Fibroblast of villous mesenchyme (primary cell): ENCODE results near the gene RTL10. TPM values are rescaled to one million over a fixed set of nuclear protein-coding genes. Genes with fewer than 3 reads are reported as not detected.
"Not testable (repeated sequence)": the region's sequence is repeated elsewhere in the genome, so short reads cannot be mapped to it uniquely, and the experiment has no call there.

Experiments used
- DNase-seq: peaks from one replicate; pipeline ENCODE4 v3.0.0-alpha.2; 2010; ENCODE audit warnings: low read depth
- H3K4me3 ChIP-seq: 2 replicates; pipeline ENCODE4 v1.5.1; 2011; ENCODE audit warnings: low read depth, mild to moderate bottlenecking, low read length
- CTCF ChIP-seq: IDR thresholded peaks from 2 replicates; pipeline ENCODE4 v1.5.1; 2012; ENCODE audit warnings: low read depth, mild to moderate bottlenecking, low read length; ENCODE audit not compliant: insufficient read depth
- total RNA-seq: library from RNA; depleted of rRNA; stranded (reverse); fragments of >200 nt; gene quantifications from 2 replicates; pipeline ENCODE4 v1.2.3, GENCODE V29; 2012

RTL10 gene
- total RNA-seq, 1 donor, result 15.1 TPM

DNA sequence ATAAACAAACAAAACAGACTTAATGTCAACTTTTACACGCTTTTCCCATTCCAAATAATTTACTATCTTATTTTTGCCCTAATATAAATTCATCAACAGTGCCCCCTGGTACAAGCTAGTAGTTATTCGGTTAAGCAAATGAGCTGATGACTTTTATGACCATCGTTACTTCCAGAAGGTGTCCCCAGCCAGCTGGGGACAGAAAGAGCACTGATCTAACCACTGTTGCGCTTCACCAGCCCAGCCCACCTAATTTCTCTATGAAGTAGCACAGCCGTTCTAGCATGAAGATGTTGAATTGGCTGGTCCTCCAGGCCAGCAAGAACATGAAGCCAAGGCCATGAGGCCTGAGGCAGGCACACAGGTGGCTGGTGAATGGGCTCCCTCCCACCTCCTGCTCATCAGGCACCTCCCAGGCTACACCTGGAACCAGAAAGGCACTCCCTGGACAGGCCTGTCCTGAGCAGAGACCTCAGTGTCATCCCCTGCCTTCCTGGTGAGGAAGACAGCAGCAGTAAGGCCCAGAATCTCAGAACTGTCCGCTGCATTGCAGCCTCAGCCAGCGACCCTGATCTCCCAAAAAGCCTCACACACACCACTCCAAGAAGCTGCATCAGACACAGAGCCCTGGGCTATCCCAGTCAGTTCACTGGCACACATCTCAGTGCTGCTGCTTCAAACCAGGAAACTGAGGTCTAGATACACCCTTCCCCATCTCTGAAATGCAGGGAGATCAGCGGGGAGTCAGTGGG, 12.9 kb downstream of the RTL10 start:
- no peak for DNase-seq
- no peak for TF ChIP-seq CTCF
- no peak overlapping the region for H3K4me3 ChIP-seq

DNA sequence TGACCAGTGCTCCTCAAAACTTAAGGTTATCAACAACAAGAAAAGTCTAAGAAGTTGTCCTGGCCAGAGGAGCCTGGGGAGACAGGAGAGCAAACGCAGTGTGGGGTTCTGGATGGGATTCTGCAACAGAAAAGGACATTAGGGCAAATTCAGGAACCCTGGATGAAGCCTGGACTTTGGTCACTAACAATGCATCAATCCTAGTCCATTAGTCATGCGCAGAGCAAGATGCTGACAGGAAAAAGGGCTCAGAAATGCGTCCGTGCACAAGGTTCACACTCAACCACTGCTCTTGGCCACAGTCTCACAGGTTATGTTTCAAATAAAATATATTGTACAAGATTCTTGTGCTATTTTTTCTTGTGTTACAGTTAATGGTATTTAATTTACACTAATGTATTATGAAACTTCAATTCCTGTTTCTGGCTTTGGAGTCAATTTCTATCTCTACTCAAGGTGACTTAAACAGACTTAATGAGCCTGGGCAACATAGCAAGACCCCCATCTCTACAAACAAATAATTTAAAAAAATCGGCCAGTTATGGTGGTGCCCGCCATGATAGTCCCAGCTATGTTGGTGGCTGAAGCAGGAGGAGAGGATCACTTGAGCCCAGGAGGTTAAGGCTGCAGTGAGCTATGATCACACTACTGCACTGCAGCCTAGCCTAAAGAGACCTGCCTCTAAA, 13.6 kb downstream of the RTL10 start:
- no peak for DNase-seq
- no peak for TF ChIP-seq CTCF
- H3K4me3 ChIP-seq, result no peak overlapping the region

DNA sequence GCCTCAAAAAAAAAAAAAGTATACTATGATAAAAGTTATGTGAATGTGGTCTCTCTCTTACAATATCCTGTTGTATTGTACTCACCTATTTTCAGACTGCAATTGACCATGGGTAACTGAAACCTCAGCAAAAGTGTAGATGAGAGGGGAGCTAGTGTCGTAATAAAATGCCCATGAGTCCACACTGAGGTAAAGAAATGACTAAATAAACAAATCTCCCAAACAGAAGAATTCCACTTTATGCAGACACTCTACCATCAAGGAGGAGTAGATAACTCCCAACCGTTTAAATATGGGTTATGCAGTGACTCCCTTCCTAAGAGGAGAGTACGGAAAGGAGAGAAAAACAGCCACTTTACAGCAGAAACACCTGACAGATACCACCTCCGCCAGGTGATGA, 14.6 kb downstream of the RTL10 start:
- no peak for DNase-seq
- TF ChIP-seq CTCF, result no peak
- H3K4me3 ChIP-seq, result no peak overlapping the region

DNA sequence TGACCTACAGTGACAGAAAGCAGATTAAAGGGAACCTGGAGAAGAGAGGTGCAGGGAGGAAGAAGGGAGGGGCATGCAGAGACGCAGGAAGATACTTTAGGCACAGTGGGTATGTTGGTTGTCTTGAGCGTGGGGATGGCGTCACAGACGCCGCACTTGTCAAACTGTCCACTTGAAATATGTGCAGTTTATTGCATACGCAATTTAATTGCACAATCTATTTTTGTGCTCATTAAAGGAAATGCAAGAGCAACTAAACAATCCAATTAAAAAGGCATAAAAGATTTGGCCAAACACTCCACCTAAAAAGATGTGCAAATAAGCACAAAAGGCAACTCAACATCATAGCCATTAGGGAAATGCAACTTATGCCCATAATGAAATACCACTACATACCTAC, 16.8 kb downstream of the RTL10 start:
- no peak for TF ChIP-seq CTCF
- H3K4me3 ChIP-seq, result no peak overlapping the region
- peak; percentile 37 for DNase-seq

DNA sequence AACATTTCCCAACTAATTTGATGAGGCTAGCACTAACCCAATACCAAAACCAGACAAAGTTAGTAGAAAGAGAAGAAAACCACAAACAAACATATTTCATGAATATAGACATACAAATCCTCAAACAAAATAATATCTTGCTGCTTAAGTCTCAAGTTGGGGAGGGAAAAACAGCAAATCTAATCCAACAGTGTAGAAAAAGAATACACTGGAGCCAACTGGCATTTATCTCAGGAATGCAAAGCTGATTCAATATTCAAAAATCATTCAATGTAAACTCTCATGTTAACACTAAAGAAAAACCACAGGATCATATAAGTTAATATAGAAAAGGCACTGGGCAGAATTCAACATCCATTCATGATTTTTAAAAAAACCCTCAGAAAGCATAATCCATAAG, 18.2 kb downstream of the RTL10 start:
- H3K4me3 ChIP-seq, result no peak overlapping the region
- DNase-seq, result no peak
- no peak for TF ChIP-seq CTCF

GRCh38 chr22:19834599-19834998, 20.1 kb downstream of the RTL10 start:
- no peak overlapping the region for H3K4me3 ChIP-seq
- no peak for DNase-seq
- TF ChIP-seq CTCF, result no peak

- DNase-seq, H3K4me3 ChIP-seq: not testable (repeated sequence)
These were observed 21.3 kb downstream of the RTL10 start for GRCh38 chr22:19833327-19833726.
